ENCODE measurements around the gene ATG7. TPM values are rescaled to one million over a fixed set of nuclear protein-coding genes. Genes with fewer than 3 reads are reported as not detected.

ATG7 gene
- total RNA-seq, 1 donor from 2014 or later: 62.9 TPM

DNA sequence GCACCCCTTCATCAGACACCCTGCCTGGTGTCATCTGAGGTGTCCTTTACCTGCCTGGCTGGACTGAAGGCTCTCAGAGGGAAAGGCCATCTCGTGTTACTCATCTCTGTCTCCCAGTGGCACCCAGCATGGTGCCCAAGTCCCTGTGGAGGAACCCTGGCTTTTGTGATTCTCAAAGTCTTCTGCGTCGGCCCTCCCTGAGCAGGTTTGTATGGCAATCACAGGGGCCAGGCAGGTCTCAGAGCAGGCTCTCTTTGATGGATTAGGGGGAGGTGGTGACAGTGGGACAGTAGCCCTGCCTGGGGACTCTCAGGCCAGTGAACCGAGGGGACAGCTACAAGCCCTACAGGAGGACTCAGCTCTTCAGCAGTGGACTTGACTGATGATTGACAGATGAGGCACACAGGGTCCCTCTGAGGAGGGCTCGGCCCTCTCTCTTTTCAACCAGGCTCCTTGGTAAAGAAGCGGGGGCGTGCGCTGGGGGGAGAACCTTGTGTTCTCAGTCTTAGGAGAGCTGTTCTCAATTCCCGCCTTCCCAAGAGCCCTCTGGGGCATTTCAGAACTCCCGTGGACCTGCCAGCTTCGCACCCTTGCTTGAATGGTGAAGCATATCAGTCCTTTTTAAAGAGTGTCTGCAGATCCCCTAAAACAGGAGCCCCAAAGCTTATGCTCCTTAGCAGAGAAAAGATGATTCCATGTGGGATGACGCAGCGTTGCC, 263.2 kb downstream of the ATG7 start:
- no peak for DNase-seq (ENCODE audit: low spot score)

DNA sequence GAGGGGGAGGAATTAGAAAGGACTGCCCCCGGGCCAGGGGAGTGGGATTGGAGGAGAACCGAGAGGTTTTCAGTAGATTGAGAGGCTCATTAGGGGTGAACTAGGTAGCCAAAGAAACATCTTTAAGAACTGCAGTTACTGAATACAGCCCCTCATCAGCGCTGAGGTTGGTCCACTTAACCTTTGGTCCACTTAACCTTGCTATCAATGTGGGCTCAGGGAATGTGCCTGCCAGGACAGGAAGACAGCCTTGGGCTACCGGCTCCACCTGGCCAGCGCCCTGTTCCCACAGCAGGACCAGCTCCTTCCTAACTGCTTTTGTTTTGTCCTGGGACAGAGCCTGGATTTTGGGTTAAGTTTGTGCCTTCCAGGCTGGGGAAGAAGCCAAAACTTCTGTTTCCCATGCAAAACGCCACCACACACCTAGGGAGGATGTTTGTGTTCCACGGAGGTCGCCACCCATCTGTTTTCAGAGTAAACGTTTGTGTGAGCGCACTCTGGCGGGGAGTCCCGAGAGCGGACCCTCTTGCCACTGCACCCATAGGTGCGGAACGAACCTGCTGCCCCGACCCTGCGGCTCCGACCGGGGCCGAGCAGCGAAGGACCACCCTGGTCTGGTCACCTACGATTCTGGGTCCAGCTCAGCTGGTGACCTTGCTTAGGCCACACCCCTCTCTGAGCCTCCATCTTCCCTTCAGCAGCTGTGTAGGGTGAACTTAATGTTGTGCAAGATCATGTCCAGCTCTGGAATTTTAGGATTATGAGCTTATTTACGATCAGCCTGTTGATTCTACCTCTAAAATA, 264.1 kb downstream of the ATG7 start:
- no peak for DNase-seq (ENCODE audit: low spot score)

DNA sequence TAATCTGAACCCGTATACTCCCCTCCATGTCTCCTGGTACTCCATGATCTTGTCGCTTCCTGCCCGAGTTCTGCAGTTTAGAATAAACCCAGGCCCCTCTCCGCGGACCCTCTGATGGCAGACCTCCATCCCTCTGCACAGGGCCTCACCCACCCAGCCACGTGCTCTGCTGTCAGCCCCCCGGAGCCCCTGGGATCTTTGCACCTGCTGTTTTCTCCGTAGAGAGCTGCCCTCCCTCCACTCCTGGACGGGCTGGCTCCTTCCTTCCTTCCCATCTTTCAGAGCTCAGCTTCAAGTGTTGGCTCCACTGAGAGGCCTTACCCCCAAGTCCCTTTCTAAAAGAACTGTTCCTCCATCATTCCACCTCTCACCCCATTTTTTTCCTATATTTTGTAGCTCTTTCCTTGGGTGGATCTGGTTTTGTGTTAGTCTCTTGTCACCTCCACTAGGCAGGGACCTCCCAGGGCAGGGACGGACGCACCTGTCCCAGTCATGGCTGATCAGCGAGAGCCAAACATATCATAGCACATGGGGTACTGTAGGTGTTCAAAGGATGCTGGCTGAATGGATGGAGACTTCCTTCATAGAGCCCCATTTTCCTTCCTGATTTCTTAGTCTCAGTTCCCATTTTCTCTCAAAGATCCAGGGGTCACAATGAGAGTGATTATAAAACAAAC, 264.9 kb downstream of the ATG7 start:
- DNase-seq (ENCODE audit: low spot score): no peak

DNA sequence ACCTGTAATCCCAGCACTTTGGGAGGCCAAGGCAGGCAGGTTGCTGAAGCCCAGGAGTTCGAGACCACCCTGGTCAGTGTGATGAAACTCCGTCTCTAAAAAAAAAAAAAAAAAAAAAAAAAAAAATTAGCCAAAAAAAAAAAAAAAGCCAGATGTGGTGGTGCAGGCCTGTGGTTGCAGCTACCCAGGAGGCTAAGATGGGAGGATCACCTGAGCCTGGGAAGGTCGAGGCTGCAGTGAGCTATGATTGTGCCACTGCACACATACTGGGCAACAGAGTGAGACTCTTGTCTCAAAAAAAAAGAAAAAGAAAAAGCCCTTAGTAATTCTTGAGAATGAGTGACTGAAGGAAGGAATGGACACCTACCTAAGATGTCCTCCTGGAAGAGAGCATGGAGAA, 266.4 kb downstream of the ATG7 start:
- DNase-seq (ENCODE audit: low spot score): no peak

DNA sequence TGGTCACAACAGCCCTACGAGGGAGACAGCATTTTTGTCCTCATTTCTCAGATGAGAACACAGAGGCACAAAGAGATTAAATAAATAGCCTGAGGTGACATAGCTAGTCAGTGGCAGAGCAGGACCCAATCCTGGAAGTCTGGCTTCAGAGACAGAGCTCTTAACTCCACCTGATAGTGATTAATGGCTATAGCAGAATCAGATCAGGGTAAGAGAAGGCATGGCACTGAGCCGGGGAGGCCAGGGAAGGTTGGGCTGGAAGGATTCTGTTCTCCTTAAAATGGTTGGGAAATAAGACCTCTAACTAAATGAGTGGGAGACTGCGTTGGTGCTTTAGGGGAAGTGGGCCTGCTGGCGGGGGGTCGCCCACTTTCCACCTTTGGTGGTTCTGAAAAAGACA, 267.0 kb downstream of the ATG7 start:
- no peak for DNase-seq (ENCODE audit: low spot score)

DNA sequence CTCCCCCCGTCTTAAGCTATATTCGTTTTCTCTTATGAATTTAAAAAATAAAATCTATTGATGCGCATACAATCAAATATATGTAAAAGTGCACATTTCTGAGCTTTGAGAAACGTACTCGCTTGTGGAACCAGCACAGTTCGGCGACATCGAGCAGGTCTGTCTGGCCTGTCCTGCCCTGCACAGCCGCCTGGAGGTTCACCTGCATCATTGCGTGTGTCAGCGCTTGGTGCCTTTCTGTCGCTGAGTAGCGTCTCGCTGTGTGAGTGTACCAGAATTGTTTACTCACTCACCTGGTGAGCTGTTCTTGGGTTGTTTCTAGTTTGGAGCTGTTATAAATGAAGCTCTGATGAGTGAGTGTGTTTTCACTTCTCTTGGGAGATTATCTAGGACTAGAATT, 267.5 kb downstream of the ATG7 start:
- peak; percentile 39 for DNase-seq (ENCODE audit: low spot score)

DNA sequence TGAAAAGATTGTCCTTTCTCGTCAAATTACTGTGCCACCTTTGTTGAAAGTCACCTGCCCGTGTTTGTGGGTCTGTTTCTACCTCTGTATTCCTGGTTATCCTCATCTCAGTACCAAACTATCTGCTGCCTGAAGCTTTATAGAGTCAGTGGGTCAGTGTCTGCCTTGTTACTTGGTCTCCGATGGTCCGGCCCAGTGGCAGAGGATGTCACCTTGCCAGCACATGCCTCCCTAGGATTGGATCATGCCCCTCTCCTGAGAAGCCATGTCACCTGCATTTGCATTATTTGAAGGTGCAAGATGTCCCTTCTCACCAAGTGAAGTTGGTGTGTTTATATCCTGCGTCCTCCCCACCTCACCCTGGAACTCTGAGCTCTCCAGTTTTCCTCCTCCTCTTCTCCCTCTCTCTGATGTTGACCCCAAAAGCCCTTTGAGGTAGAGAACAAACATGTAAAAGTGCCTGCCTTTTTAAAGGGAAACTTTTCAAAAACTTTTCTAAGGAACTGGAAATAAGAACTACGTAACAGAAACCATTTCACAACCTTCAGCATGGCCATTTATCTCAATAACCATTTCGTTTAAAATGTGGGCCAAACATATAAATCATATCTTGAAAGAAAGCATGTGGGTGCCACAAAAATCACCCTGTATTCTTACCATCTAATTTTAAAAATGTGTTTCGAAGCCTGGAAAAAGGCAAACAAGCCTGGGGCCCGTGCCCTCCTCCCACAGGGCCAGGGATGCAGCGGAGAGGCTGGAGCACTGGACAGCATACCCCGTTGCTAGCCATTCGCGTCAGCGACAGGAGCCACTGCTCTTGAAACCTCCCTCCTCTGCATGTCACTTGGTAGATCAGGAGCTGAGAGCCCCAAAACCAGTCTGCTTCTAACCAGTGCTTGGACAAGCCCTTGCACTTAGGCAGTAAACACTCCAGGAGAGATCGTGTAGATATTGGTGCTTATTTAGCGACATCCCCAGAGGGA, 269.4 kb downstream of the ATG7 start:
- no peak for DNase-seq (ENCODE audit: low spot score)

DNA sequence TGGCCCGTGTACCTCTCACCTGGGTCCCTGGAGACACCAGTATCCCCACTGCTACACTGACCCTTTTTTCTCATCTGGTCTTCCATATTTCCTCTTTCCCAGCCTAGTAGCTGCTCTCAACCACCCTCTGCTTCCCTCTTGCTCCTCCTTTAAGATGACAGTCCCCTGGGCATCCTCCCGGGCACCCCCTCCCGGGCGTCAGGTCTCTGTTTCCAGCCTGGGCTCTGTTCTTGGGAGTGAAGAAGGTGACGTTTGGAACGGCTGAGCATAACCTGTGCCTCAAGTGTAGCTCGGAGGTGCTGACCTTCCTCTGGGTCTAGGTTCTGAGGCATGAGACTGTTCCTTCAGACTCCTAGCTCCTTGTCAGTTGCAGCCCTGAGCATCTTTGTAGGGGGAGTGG, 270.4 kb downstream of the ATG7 start:
- DNase-seq (ENCODE audit: low spot score): no peak

DNA sequence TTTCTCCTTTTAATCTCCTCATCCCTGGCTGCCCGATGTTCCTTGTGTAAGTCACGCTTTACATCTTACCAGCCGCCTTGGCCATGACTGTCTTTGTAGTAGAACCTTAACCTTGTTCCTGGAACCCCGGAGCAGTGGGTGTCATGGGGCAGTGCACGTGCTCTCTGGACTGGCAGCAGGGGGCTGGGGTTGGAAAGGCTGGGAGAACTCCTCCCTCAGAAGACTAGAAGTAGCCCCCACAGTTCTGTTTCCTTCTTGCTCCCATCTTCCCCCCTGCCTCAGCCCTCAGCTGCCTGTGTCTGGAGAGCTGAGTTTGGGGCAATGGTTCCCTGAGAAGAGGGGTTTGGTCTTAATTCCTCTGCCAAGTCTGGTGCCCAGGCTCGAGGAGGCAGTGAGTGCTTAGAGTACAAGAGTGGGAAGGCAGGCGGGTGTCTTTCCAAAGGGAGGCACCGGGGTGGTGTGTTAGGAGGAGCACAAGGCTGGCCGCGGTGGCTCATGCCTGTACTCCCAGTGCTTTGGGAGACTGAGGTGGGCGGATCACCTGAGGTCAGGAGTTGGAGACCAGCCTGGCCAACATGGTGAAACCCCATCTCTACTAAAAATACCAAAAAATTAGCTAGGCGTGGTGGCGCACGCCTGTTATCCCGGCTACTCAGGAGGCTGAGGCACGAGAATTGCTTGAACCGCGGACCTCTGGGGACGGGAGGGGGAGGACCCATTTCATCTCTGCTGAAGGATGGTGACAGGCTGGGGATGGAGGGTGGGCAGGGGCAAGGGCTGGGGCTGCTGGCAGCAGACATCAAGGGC, 271.1 kb downstream of the ATG7 start:
- no peak for DNase-seq (ENCODE audit: low spot score)

DNA sequence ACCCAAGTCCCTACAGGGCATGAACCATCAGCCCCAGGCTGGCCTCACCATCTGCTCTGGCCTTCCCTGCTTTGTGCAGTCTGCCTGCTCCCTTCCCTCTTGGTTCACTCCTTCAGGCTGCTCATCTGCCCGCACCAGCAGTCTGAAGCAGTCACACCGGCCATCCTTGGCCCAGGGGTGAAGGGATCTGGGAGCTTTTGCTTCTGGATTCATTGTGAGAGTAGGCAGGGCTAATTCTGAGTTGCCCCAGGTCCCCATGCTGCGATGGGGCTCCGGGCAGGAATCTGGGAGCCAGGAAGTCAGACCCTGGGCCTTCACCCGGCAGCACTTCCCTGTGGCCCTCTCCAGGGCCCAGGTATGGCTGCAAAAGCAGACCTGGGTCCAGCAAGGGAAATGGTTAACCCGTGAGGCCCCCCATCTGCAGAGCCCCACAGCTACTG, 271.8 kb downstream of the ATG7 start:
- DNase-seq (ENCODE audit: low spot score): no peak

DNA sequence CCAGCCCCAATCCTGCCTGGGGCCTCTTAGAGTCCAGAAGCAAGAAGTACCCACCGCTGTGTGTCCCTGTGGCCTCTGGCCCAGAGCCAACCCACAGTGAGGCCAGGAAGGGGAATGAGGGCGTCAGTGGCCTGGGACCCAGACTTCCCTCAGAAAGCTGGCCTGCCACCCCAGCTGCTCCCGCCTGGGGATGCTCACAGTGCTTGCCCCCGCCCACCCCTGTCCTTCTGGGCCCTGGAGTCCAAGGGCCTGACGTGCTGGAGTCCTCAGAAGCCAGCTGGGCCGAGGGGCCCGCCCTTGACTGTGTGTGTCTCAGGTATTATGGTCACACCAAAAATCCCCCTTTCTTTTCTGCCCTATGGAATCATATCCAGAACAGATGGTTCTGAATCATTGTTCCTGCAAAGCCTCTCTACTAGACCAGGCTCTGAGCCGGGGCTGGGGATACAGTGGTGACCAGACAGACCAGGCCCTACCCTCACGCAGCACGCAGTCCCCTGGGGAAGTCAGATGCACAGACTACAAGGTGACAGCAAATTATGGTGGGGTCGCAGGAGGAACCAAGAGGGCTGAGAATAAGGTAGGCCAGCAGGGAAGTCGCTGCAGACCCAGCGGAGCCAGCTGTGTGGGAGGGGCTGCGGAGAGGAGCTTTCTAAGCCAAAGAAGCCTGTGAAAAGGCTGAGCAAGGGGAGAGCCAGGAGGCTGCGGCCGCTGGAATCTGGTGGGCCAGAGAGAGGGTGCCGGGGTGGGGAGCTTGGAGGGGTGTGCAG, 272.4 kb downstream of the ATG7 start:
- DNase-seq (ENCODE audit: low spot score): no peak

DNA sequence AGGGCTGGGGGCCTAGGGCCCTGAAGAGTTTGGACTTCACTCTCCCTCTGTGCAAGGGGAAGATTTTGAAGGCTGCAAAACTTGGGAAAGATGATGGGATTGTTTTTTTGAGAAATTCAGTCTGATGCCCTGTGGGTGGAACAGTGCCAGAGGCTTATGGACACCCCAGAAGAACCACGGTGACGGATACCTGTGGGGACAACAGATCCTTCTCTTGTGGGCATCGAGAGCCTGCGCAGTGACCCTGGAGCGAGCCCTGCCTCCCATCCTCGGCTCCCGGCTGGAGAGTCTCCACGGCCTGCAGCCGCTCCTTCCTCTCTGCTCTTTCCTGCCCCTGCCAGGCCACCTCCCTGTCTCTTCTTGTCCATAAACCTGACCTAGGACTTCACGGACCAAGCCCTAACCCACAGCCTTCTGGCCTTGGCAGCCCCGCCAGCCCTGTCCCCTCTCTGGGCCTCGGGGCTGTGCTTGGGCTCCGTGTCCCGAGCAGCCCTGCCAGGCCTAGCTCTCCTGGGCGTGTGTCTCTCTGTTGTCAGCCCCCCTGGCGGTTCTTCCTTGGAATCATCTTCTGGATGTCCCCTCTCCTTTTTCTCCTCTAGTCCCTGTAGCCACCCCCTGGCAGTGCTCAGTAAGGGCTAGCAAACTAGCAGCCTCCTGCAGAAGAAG, 273.1 kb downstream of the ATG7 start:
- DNase-seq (ENCODE audit: low spot score): no peak

DNA sequence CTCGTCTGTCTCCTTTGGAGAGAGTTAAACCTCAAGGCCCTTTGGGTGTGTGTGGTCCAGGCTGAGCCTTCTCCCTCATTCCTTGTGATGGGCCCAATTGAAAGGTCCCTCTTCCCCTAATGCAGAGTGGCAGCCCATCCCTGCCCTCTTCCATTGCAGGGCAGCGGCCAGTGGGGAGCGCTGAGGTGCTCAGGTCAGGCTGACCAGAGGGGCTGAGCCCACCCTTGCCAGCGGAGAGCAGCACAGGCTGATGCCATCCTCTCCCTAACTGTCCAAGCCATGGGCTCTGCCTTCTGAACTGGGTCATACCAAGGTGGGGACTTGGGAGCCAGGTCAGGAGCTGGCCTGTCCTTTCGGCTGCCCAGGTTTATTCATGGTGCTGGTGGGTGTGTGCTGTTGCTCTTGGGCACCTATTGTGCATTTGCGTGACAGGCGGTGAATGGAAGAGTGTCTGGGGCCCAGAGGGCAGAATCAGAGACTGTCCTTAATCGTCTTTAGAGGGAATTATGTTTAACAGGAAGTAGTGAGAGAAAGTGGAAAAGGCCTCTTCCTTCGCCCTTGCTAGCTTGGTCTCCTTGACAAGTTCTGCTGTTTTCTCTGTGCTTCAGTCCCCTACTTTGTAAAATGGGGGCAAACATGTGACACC, 274.6 kb downstream of the ATG7 start:
- DNase-seq (ENCODE audit: low spot score): no peak

DNA sequence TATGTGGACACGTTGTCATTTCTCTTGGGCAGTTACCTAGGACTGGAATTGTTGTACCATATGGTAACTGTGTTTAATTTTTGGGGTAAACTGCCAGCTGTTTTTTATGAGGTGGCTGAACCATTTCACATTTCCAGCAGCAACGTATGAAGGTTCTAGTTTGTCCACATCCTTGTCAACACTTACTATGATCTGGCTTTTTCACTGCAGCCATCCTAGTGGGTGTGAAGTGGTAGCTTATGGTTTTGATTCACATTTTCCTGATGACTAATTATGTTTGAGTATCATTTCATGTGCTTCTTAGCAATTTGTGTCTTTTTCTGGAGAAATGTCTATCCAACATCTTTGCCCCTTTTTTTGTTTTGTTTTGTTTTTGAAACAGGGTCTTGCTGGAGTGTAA, 275.3 kb downstream of the ATG7 start:
- no peak for DNase-seq (ENCODE audit: low spot score)

DNA sequence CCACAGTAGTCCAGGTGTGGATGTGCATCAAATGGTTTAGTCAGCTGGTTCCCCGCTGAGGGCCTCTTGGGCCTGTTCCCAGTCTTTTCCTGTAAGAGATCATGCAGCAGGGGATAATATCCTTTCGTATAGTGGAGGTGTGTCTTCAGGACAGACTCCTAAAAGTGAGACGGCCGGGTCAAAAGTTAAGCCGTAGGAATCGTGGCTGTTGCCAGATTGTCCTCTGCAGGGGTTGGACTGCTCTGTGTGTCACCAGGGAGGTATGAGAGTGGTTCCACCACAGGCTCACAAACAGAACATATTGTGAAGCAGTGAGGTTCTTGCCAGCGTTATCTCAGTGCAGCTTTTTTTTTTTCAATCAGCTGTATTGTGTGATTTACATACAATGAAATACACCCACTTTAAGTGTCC, 276.5 kb downstream of the ATG7 start:
- no peak for DNase-seq (ENCODE audit: low spot score)

DNA sequence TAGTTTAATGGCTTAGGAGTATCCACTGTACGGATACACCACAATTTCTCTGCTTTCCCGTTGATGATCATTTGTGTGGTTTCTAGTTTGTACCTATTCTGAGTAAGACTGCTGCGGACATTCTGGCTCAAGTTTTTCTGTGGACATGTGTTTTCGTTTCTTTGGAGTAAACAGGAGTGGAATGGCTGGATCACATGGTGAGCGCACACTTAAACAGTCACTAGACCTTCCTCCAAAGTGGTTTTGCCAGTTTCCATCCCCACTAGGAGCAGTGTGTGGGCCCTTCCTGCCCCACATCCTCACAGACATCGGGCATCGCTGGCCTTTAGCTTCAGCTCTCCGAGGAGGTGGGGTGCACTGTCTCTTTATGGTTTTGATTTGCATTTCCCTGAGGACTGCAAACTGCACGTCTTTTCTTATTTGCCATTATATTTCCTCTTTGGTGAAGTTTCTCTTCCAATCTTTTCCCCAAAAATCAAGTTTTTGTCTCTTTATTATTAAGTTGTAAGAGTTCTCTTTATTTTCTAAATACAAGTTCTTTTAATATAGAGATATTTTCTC, 277.5 kb downstream of the ATG7 start:
- no peak for DNase-seq (ENCODE audit: low spot score)

DNA sequence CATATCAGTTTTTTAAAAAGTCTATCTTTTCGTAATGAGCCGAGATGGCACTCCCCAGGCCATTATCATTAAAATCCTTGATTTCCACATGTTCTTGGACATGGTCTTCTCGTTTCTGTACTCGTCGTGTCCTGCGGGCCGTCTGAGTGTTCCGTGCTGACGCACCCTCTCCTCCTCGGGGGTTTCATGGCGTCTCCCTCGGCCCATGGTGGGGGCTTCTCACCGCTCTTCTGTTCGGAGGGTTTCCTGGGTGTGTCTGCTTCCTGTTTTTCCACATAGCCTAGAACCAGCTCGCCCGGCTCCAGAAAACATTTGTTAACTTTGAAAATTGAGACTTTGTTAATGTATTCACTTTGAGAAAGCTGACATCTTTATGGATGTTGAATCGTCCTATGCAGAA, 278.8 kb downstream of the ATG7 start:
- no peak for DNase-seq (ENCODE audit: low spot score)

Data from ureter (tissue), 1 donor.